Measurements from ENCODE around the gene ARSB.

DNA sequence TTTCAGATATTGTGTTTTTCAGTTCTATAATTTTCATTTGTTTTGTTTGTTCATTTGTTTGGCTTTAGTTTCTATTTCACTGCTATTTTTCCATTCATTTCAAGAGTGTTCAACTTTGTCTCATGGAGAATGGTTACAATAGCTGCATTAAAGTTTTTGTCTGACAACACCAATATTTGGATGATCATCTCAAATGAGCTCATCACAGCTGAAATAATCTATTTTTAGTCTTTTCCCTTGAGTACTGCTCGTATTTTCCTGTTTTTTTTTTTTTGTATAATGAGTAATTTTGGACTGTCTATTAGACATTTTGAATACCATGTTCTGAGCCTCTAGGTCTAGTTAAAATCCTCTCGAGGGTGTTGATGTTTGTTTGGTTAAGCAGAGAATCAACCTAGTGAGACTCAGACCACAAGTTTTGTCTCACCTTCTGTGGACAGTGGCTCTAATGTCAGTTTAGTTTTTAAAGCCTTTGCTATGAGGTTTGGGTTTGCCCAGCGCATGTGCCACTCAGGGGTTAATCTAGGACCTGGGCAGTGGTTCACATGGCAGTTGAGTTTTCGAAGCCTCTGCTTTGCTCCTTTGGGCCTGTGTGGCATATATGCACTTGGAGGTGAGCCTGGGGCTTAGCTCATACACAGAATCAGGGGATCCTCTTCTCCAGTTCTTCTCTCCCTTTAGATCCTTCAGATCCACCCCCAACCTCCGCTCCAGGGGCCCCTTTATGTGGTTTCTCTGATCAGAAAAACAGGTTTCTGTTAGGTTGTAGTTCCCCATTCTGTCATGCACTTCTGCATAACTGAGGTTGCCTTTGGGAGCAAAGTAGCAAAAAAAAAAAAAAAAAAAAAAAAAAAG is 79.8 kb downstream of the ARSB start:
- TF ChIP-seq, protein P1, sequence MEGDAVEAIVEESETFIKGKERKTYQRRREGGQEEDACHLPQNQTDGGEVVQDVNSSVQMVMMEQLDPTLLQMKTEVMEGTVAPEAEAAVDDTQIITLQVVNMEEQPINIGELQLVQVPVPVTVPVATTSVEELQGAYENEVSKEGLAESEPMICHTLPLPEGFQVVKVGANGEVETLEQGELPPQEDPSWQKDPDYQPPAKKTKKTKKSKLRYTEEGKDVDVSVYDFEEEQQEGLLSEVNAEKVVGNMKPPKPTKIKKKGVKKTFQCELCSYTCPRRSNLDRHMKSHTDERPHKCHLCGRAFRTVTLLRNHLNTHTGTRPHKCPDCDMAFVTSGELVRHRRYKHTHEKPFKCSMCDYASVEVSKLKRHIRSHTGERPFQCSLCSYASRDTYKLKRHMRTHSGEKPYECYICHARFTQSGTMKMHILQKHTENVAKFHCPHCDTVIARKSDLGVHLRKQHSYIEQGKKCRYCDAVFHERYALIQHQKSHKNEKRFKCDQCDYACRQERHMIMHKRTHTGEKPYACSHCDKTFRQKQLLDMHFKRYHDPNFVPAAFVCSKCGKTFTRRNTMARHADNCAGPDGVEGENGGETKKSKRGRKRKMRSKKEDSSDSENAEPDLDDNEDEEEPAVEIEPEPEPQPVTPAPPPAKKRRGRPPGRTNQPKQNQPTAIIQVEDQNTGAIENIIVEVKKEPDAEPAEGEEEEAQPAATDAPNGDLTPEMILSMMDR (IDR thresholded peaks at IDR 0.05), result no peak
- no peak for TF ChIP-seq ZFX (IDR thresholded peaks at IDR 0.05; ENCODE audit: borderline replicate concordance)

Measured in 22Rv1 (cell line).